ENCODE results near the gene HSPA2. TPM values are rescaled to one million over a fixed set of nuclear protein-coding genes. Genes with fewer than 3 reads are reported as not detected.

HSPA2 gene
- total and polyA plus RNA-seq, 2 of the 13 experiments (the other 11 are each of a cell fraction or from before 2014, with no cell fraction given): 0.15 to 0.27 TPM

- TF ChIP-seq ZNF20 (CRISPR knock-in tag; IDR thresholded peaks at IDR 0.05) (no peak), PCBP2 (optimal IDR thresholded peaks at IDR 0.05; ENCODE audit: low read depth, low read length, poor library complexity, severe bottlenecking) (no peak), ARID2 (CRISPR knock-in tag; IDR thresholded peaks at IDR 0.05; ENCODE audit: borderline replicate concordance) (no peak), CBX1 (IDR thresholded peaks at IDR 0.05; ENCODE audit: low read depth) (peak; percentile 75), ZBTB49 (CRISPR knock-in tag; IDR thresholded peaks at IDR 0.05; ENCODE audit: borderline replicate concordance) (no peak), POLR2AphosphoS2 (IDR thresholded peaks at IDR 0.05; ENCODE audit: low read depth, low read length) (no peak), ZBTB44 (CRISPR knock-in tag; IDR thresholded peaks at IDR 0.05) (no peak), HNF4G (IDR thresholded peaks at IDR 0.05; ENCODE audit: borderline replicate concordance, low read depth, low read length) (peak; percentile 44; the same call in 1 of the 2 replicates), HNF4G (CRISPR knock-in tag; IDR thresholded peaks at IDR 0.05; ENCODE audit: borderline replicate concordance, low read depth) (no peak; the same call in 1 of the 2 replicates), ZNF563 (CRISPR knock-in tag; IDR thresholded peaks at IDR 0.05) (no peak), ZNF83 (CRISPR knock-in tag; IDR thresholded peaks at IDR 0.05; ENCODE audit: borderline replicate concordance) (no peak), NFE2 (CRISPR knock-in tag; IDR thresholded peaks at IDR 0.05) (no peak), MEIS1 (CRISPR knock-in tag; IDR thresholded peaks at IDR 0.05; ENCODE audit: borderline replicate concordance) (0 out of 2 replicates have a peak, but pooled peaks have one; percentile 54), CREB1 (IDR thresholded peaks at IDR 0.05) (peak; percentile 88), CREB1 (CRISPR knock-in tag; IDR thresholded peaks at IDR 0.05) (peak; percentile 93), ZNF780A (CRISPR knock-in tag; IDR thresholded peaks at IDR 0.05) (no peak), IKZF1 (IDR thresholded peaks at IDR 0.05) (no peak), GATAD2A (CRISPR knock-in tag; IDR thresholded peaks at IDR 0.05) (peak; percentile 35; the same call in 1 of the 2 replicates), KLF15 (CRISPR knock-in tag; IDR thresholded peaks at IDR 0.05; ENCODE audit: borderline replicate concordance) (no peak), SMARCC2 (IDR thresholded peaks at IDR 0.05) (no peak), KDM5B (CRISPR knock-in tag; IDR thresholded peaks at IDR 0.05; ENCODE audit: borderline replicate concordance) (no peak)
These were observed at the start of gene HSPA2 (continued) for GRCh38 chr14:64540208-64541202.
